COR-L47 (cell line): Measurements from ENCODE around the gene HAGHL.
"Not testable (repeated sequence)": the region's sequence is repeated elsewhere in the genome, so short reads cannot be mapped to it uniquely, and the experiment has no call there.

ENCODE experiments used
- DNase-seq: peaks from one replicate; lab custom pipeline; 2025; lab: John Stamatoyannopoulos, UW

Gene HAGHL

GRCh38 chr16:734208-734980, 7.5 kb downstream of the HAGHL start:
- no peak for DNase-seq

GRCh38 chr16:734981-735881, 8.3 kb downstream of the HAGHL start:
- DNase-seq, result no peak

- no peak for DNase-seq
Observed at GRCh38 chr16:735982-736453, 9.1 kb downstream of the HAGHL start.

GRCh38 chr16:736936-737481, 10.1 kb downstream of the HAGHL start:
- no peak for DNase-seq

- no peak for DNase-seq
Observed at GRCh38 chr16:739560-740458, 12.9 kb downstream of the HAGHL start.

GRCh38 chr16:740459-740763, 13.5 kb downstream of the HAGHL start:
- no peak for DNase-seq

GRCh38 chr16:740764-741505, 14.0 kb downstream of the HAGHL start, which contains the start of gene CIAO3:
Gene CIAO3, minus strand, starts transcription at chr16:740997. Its CDS starts 12 bp downstream, at chr16:740985.
- DNase-seq, result peak; percentile 85

- no peak for DNase-seq
Observed at GRCh38 chr16:741986-742629, 15.2 kb downstream of the HAGHL start.

- not testable (repeated sequence) for DNase-seq
Observed at GRCh38 chr16:742894-743293, 16.0 kb downstream of the HAGHL start.

GRCh38 chr16:743794-744500, 17.0 kb downstream of the HAGHL start:
- no peak for DNase-seq

- DNase-seq, result peak; percentile 33
Observed at GRCh38 chr16:745739-746138, 18.8 kb downstream of the HAGHL start.

- no peak for DNase-seq
Observed at GRCh38 chr16:746637-747036, 19.7 kb downstream of the HAGHL start.

- no peak for DNase-seq
Observed at GRCh38 chr16:747978-748746, 21.3 kb downstream of the HAGHL start.

- no peak for DNase-seq
Observed at GRCh38 chr16:749010-749409, 22.1 kb downstream of the HAGHL start.

GRCh38 chr16:750485-750884, 23.6 kb downstream of the HAGHL start:
- DNase-seq, result no peak

- no peak for DNase-seq
Observed at GRCh38 chr16:751152-752006, 24.5 kb downstream of the HAGHL start.

GRCh38 chr16:752007-752312, 25.1 kb downstream of the HAGHL start:
- DNase-seq, result no peak

- not testable (repeated sequence) for DNase-seq
Observed at GRCh38 chr16:754121-754607, 27.3 kb downstream of the HAGHL start.
